Measurements from ENCODE around the gene PLCB4.

DNA sequence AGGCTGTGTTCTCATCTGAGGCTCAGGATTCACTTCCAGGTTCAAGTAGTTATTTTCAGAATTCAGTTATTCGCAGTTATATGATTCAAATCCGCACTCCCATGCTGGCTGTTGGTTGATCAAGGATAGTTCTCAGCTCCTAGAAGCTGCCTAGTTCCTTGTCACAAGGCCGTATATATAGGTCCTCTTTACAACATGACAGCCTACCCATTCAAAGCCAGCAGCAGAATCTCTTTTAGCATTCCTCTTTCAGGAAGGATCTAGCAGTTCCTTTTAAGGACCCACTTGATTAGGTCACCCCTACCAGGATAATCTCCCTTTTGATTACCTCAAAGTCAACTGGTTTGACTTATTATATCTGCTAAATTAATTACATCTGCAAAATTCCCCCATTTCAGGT lies 421.7 kb downstream of the PLCB4 start:
- TF ChIP-seq, protein P1, sequence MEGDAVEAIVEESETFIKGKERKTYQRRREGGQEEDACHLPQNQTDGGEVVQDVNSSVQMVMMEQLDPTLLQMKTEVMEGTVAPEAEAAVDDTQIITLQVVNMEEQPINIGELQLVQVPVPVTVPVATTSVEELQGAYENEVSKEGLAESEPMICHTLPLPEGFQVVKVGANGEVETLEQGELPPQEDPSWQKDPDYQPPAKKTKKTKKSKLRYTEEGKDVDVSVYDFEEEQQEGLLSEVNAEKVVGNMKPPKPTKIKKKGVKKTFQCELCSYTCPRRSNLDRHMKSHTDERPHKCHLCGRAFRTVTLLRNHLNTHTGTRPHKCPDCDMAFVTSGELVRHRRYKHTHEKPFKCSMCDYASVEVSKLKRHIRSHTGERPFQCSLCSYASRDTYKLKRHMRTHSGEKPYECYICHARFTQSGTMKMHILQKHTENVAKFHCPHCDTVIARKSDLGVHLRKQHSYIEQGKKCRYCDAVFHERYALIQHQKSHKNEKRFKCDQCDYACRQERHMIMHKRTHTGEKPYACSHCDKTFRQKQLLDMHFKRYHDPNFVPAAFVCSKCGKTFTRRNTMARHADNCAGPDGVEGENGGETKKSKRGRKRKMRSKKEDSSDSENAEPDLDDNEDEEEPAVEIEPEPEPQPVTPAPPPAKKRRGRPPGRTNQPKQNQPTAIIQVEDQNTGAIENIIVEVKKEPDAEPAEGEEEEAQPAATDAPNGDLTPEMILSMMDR (IDR thresholded peaks at IDR 0.05 in 4 of 5, conservative IDR thresholded peaks at IDR 0.05 in 1 of 5): no peak
- no peak for TF ChIP-seq POLR2A (IDR thresholded peaks at IDR 0.05)

Measured in gastrocnemius medialis (tissue), 4 donors.